Measurements from ENCODE around the gene RGR. TPM values are rescaled to one million over a fixed set of nuclear protein-coding genes. Genes with fewer than 3 reads are reported as not detected.

The RGR gene
- total RNA-seq, 2 donors from 2014 or later = not detected

- no peak overlapping the region for H3K27ac Mint-ChIP-seq
- H3K27me3 ChIP-seq (ENCODE audit: control insufficient read depth, insufficient read depth, low read length, poor library complexity, severe bottlenecking) = no peaks in the 10 kb centered on the region
Observed at GRCh38 chr10:84298057-84298456, 53.2 kb downstream of the RGR start.

GRCh38 chr10:84302223-84302622 is 57.4 kb downstream of the RGR start:
- Histone ChIP-seq H3K4me3 (ENCODE audit: low read length) (no peak overlapping the region), H3K36me3 (ENCODE audit: control insufficient read depth, insufficient read depth, low read length) (no peaks in the 10 kb centered on the region), H3K4me1 (ENCODE audit: control insufficient read depth, insufficient read depth, low read length) (no peaks in the 10 kb centered on the region), H3K9me3 (ENCODE audit: control insufficient read depth, low read length) (no peaks in the 10 kb centered on the region), H3K27me3 (ENCODE audit: control insufficient read depth, insufficient read depth, low read length, poor library complexity, severe bottlenecking) (no peaks in the 10 kb centered on the region), H3K27ac (ENCODE audit: low read depth, low read length) (no peak overlapping the region), H3K9ac (ENCODE audit: extremely low read depth, low read length, poor library complexity, severe bottlenecking) (no peak overlapping the region)
- TF ChIP-seq CTCF (conservative IDR thresholded peaks at IDR 0.05) = no peak
- DNase-seq = no peak
- Mint-ChIP-seq H3K36me3 (ENCODE audit: low read depth) (no peaks in the 10 kb centered on the region), H3K27me3 (ENCODE audit: insufficient read depth) (no peaks in the 10 kb centered on the region), H3K27ac (no peak overlapping the region), H3K9me3 (no peaks in the 10 kb centered on the region), H3K4me1 (peaks cover 13% of the 10 kb centered on the region), H3K4me3 (no peak overlapping the region)
- 90 to 95% methylated on average over 2 of the region's 2 CpGs for WGBS, 2 experiments (ENCODE audit: insufficient coverage in 1 of 2, insufficient read length in 1 of 2)

More at GRCh38 chr10:84298057-84298456, 53.2 kb downstream of the RGR start:
- Histone ChIP-seq H3K27ac (ENCODE audit: low read depth, low read length) (no peak overlapping the region), H3K36me3 (ENCODE audit: control insufficient read depth, insufficient read depth, low read length) (no peaks in the 10 kb centered on the region), H3K9ac (ENCODE audit: extremely low read depth, low read length, poor library complexity, severe bottlenecking) (no peak overlapping the region), H3K9me3 (ENCODE audit: control insufficient read depth, low read length) (no peaks in the 10 kb centered on the region), H3K4me1 (ENCODE audit: control insufficient read depth, insufficient read depth, low read length) (peaks cover 8% of the 10 kb centered on the region), H3K4me3 (ENCODE audit: low read length) (no peak overlapping the region)
- no peaks in the 10 kb centered on the region for H3K27me3 Mint-ChIP-seq (ENCODE audit: insufficient read depth)
- no peaks in the 10 kb centered on the region for H3K9me3 Mint-ChIP-seq
- H3K4me1 Mint-ChIP-seq = peaks cover 36% of the 10 kb centered on the region
- 93 to 100% methylated on average over 1 to 3 of the region's 3 CpGs for WGBS, 2 experiments (ENCODE audit: insufficient coverage in 1 of 2, insufficient read length in 1 of 2)
- H3K36me3 Mint-ChIP-seq (ENCODE audit: low read depth) = no peaks in the 10 kb centered on the region
- DNase-seq = no peak
- TF ChIP-seq CTCF (conservative IDR thresholded peaks at IDR 0.05) = no peak
- no peak overlapping the region for H3K4me3 Mint-ChIP-seq

GRCh38 chr10:84306751-84307384 is 62.0 kb downstream of the RGR start:
- Histone ChIP-seq H3K9me3 (ENCODE audit: control insufficient read depth, low read length) (no peaks in the 10 kb centered on the region), H3K9ac (ENCODE audit: extremely low read depth, low read length, poor library complexity, severe bottlenecking) (no peak overlapping the region), H3K36me3 (ENCODE audit: control insufficient read depth, insufficient read depth, low read length) (no peaks in the 10 kb centered on the region), H3K27ac (ENCODE audit: low read depth, low read length) (no peak overlapping the region), H3K27me3 (ENCODE audit: control insufficient read depth, insufficient read depth, low read length, poor library complexity, severe bottlenecking) (no peaks in the 10 kb centered on the region), H3K4me1 (ENCODE audit: control insufficient read depth, insufficient read depth, low read length) (no peaks in the 10 kb centered on the region), H3K4me3 (ENCODE audit: low read length) (no peak overlapping the region)
- Mint-ChIP-seq H3K9me3 (no peaks in the 10 kb centered on the region), H3K27ac (no peak overlapping the region), H3K27me3 (ENCODE audit: insufficient read depth) (no peaks in the 10 kb centered on the region), H3K4me3 (no peak overlapping the region), H3K4me1 (peaks cover 13% of the 10 kb centered on the region), H3K36me3 (ENCODE audit: low read depth) (no peaks in the 10 kb centered on the region)
- no peak for TF ChIP-seq CTCF (conservative IDR thresholded peaks at IDR 0.05)
- WGBS, 2 experiments (ENCODE audit: insufficient coverage in 1 of 2, insufficient read length in 1 of 2) = 87 to 94% methylated on average over 2 to 4 of the region's 4 CpGs
- no peak for DNase-seq
